HEK293 (cell line): ENCODE results near the gene TMEM191B.
"Not testable (repeated sequence)": the region's sequence is repeated elsewhere in the genome, so short reads cannot be mapped to it uniquely, and the experiment has no call there.

Experiments used
- OSR2 ChIP-seq: fragments of 450-650 bp; formaldehyde crosslinking; IDR thresholded peaks from 2 replicates; pipeline ENCODE4 v1.5.1; 2016; ENCODE audit warnings: missing biosample characterization, missing genetic modification characterization
- TCF7L2 ChIP-seq: IDR thresholded peaks from 2 replicates; pipeline ENCODE4 v1.6.1; 2011; ENCODE audit warnings: low read depth, mild to moderate bottlenecking, inconsistent platforms, low read length, moderate library complexity, borderline replicate concordance
- YY1 ChIP-seq: fragments of 450-650 bp; formaldehyde crosslinking; IDR thresholded peaks from 2 replicates; pipeline ENCODE4 v1.5.1; 2018; ENCODE audit warnings: missing biosample characterization, missing genetic modification characterization
- ZNF169 ChIP-seq: fragments of 450-650 bp; formaldehyde crosslinking; IDR thresholded peaks from 2 replicates; pipeline ENCODE4 v1.5.1; 2016; ENCODE audit warnings: missing biosample characterization, missing genetic modification characterization
- ZNF175 ChIP-seq: fragments of 450-650 bp; formaldehyde crosslinking; IDR thresholded peaks from 2 replicates; pipeline ENCODE4 v1.5.1; 2016; ENCODE audit warnings: missing biosample characterization, missing genetic modification characterization
- ZNF274 ChIP-seq, 2 experiments: fragments of 200-500 bp in 1 of 2; fragments of 450-650 bp in 1 of 2; sonication (Bioruptor generic) in 1 of 2; formaldehyde crosslinking in 1 of 2; IDR thresholded peaks; 2 replicates each; pipeline versions ENCODE4 v1.5.1 to v1.6.1; 2014 to 2016; ENCODE audit warnings: borderline replicate concordance in 1 of 2, inconsistent platforms in 1 of 2, low read length in 1 of 2, missing biosample characterization in 1 of 2, missing genetic modification characterization in 1 of 2
- ZNF311 ChIP-seq: fragments of 450-650 bp; formaldehyde crosslinking; IDR thresholded peaks from 2 replicates; pipeline ENCODE4 v1.5.1; 2017; ENCODE audit warnings: missing biosample characterization, missing genetic modification characterization, borderline replicate concordance
- ZNF423 ChIP-seq: fragments of 450-650 bp; formaldehyde crosslinking; IDR thresholded peaks from 2 replicates; pipeline ENCODE4 v1.5.1; 2016; ENCODE audit warnings: missing biosample characterization, missing genetic modification characterization
- ZNF530 ChIP-seq: fragments of 450-650 bp; formaldehyde crosslinking; IDR thresholded peaks from 2 replicates; pipeline ENCODE4 v1.5.1; 2016; ENCODE audit warnings: low read depth, missing biosample characterization, missing genetic modification characterization
- TF ChIP-seq, protein P1 (sequence below): fragments of 450-650 bp; formaldehyde crosslinking; conservative IDR thresholded peaks from 2 replicates; pipeline ENCODE4 v1.5.1; 2016; ENCODE audit warnings: low read depth, missing biosample characterization, missing genetic modification characterization
- TF ChIP-seq, protein P2 (sequence below): fragments of 450-650 bp; formaldehyde crosslinking; IDR thresholded peaks from 2 replicates; pipeline ENCODE4 v1.5.1; 2016; ENCODE audit warnings: missing biosample characterization, missing genetic modification characterization
- TF ChIP-seq, protein P3 (sequence below): fragments of 450-650 bp; formaldehyde crosslinking; IDR thresholded peaks from 2 replicates; pipeline ENCODE4 v1.5.1; 2016; ENCODE audit warnings: missing biosample characterization, missing genetic modification characterization, low read depth
- TF ChIP-seq, protein P4 (sequence below): fragments of 450-650 bp; formaldehyde crosslinking; IDR thresholded peaks from 2 replicates; pipeline ENCODE4 v1.5.1; 2016; ENCODE audit warnings: missing biosample characterization, missing genetic modification characterization

DNA sequence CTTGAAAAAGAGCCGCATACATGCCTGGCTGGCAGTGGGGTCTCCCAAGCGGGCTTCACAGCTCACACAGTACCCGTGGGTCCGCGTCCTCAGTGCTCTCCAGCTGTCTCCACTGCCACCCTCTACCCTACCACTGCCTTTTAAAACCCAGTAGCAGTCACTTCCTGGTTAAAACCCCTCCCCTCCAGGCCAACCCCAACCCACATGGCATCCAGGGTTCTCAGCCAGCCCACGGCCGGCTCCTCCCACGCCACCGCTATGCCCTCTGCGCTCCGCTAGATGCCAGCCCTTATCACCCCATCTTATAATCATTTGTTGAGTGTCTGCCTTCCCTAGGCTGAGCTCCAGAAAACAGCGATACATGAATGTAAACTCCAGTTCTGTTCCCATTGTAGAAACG, 47.0 kb downstream of the TMEM191B start:
- not testable (repeated sequence) for TF ChIP-seq YY1 (tag by site-specific recombination); ZNF274 (IDR thresholded peaks at IDR 0.05; ENCODE audit: low read length); ZNF274 (tag by site-specific recombination; IDR thresholded peaks at IDR 0.05; ENCODE audit: borderline replicate concordance); ZNF175; ZNF423; TCF7L2; ZNF169 (tag by site-specific recombination); OSR2 (tag by site-specific recombination); ZNF311 (tag by site-specific recombination); ZNF530
- TF ChIP-seq, protein P1, sequence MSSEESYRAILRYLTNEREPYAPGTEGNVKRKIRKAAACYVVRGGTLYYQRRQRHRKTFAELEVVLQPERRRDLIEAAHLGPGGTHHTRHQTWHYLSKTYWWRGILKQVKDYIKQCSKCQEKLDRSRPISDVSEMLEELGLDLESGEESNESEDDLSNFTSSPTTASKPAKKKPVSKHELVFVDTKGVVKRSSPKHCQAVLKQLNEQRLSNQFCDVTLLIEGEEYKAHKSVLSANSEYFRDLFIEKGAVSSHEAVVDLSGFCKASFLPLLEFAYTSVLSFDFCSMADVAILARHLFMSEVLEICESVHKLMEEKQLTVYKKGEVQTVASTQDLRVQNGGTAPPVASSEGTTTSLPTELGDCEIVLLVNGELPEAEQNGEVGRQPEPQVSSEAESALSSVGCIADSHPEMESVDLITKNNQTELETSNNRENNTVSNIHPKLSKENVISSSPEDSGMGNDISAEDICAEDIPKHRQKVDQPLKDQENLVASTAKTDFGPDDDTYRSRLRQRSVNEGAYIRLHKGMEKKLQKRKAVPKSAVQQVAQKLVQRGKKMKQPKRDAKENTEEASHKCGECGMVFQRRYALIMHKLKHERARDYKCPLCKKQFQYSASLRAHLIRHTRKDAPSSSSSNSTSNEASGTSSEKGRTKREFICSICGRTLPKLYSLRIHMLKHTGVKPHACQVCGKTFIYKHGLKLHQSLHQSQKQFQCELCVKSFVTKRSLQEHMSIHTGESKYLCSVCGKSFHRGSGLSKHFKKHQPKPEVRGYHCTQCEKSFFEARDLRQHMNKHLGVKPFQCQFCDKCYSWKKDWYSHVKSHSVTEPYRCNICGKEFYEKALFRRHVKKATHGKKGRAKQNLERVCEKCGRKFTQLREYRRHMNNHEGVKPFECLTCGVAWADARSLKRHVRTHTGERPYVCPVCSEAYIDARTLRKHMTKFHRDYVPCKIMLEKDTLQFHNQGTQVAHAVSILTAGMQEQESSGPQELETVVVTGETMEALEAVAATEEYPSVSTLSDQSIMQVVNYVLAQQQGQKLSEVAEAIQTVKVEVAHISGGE (tag by site-specific recombination) = not testable (repeated sequence)
- TF ChIP-seq, protein P2, sequence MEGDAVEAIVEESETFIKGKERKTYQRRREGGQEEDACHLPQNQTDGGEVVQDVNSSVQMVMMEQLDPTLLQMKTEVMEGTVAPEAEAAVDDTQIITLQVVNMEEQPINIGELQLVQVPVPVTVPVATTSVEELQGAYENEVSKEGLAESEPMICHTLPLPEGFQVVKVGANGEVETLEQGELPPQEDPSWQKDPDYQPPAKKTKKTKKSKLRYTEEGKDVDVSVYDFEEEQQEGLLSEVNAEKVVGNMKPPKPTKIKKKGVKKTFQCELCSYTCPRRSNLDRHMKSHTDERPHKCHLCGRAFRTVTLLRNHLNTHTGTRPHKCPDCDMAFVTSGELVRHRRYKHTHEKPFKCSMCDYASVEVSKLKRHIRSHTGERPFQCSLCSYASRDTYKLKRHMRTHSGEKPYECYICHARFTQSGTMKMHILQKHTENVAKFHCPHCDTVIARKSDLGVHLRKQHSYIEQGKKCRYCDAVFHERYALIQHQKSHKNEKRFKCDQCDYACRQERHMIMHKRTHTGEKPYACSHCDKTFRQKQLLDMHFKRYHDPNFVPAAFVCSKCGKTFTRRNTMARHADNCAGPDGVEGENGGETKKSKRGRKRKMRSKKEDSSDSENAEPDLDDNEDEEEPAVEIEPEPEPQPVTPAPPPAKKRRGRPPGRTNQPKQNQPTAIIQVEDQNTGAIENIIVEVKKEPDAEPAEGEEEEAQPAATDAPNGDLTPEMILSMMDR (tag by site-specific recombination) = not testable (repeated sequence)
- TF ChIP-seq, protein P3, sequence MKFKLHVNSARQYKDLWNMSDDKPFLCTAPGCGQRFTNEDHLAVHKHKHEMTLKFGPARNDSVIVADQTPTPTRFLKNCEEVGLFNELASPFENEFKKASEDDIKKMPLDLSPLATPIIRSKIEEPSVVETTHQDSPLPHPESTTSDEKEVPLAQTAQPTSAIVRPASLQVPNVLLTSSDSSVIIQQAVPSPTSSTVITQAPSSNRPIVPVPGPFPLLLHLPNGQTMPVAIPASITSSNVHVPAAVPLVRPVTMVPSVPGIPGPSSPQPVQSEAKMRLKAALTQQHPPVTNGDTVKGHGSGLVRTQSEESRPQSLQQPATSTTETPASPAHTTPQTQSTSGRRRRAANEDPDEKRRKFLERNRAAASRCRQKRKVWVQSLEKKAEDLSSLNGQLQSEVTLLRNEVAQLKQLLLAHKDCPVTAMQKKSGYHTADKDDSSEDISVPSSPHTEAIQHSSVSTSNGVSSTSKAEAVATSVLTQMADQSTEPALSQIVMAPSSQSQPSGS = not testable (repeated sequence)
- TF ChIP-seq, protein P4, sequence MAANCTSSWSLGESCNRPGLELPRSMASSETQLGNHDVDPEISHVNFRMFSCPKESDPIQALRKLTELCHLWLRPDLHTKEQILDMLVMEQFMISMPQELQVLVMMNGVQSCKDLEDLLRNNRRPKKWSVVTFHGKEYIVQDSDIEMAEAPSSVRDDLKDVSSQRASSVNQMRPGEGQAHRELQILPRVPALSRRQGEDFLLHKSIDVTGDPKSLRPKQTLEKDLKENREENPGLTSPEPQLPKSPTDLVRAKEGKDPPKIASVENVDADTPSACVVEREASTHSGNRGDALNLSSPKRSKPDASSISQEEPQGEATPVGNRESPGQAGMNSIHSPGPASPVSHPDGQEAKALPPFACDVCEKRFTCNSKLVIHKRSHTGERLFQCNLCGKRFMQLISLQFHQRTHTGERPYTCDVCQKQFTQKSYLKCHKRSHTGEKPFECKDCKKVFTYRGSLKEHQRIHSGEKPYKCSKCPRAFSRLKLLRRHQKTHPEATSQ = not testable (repeated sequence)
